Kidney (tissue), 14 donors: ENCODE results near the gene MANSC1. TPM values are rescaled to one million over a fixed set of nuclear protein-coding genes. Genes with fewer than 3 reads are reported as not detected.
"Not testable (repeated sequence)": the region's sequence is repeated elsewhere in the genome, so short reads cannot be mapped to it uniquely, and the experiment has no call there.

Experiments used
- DNase-seq, 5 donors: peaks; one replicate each; pipeline ENCODE4 v3.0.0-alpha.2; 2013 to 2020
- FAIRE-seq: peaks from 2 replicates; lab custom pipeline; 2012; peaks lifted over from hg19 to GRCh38; lab: Jason Lieb, UNC
- H3K27ac ChIP-seq, 2 donors: one replicate each; pipeline ENCODE4 v1.7.0; 2013; ENCODE audit warnings: low read depth in 2 of 2, low read length in 2 of 2, inconsistent platforms in 1 of 2
- H3K27me3 ChIP-seq: one replicate; pipeline ENCODE4 v1.7.1; 2013; ENCODE audit warnings: low read length, inconsistent platforms; ENCODE audit not compliant: control insufficient read depth, insufficient read depth
- H3K36me3 ChIP-seq, 3 donors: one replicate each; pipeline versions ENCODE4 v1.7.0 to v1.7.1; 2013; ENCODE audit warnings: low read length in 3 of 3, control low read depth in 1 of 3, inconsistent platforms in 1 of 3; ENCODE audit not compliant: insufficient read depth in 3 of 3, control insufficient read depth in 2 of 3
- H3K4me1 ChIP-seq, 3 donors: one replicate each; pipeline versions ENCODE4 v1.7.0 to v1.7.1; 2013; ENCODE audit warnings: low read length in 3 of 3, inconsistent platforms in 1 of 3, low read depth in 1 of 3; ENCODE audit not compliant: control insufficient read depth in 2 of 3, insufficient read depth in 2 of 3
- H3K4me3 ChIP-seq, 3 donors: one replicate each; pipeline versions ENCODE4 v1.7.0 to v1.8.1; 2013; ENCODE audit warnings: low read length in 3 of 3, control low read depth in 1 of 3, inconsistent platforms in 1 of 3
- H3K9ac ChIP-seq, 3 donors: one replicate each; pipeline versions ENCODE4 v1.7.0 to v1.7.1; 2013; ENCODE audit warnings: low read length in 3 of 3, control low read depth in 1 of 3, inconsistent platforms in 1 of 3
- H3K9me3 ChIP-seq, 3 donors: one replicate each; pipeline versions ENCODE4 v1.7.0 to v1.7.1; 2013; ENCODE audit warnings: low read length in 3 of 3, control low read depth in 1 of 3, inconsistent platforms in 1 of 3; ENCODE audit not compliant: control insufficient read depth in 2 of 3, insufficient read depth in 1 of 3
- intact Hi-C: fragments of 100-400 bp; cut with DNase I; formaldehyde crosslinking; loops from one replicate; pipeline ENCODE4 v1.11.1; 2022
- polyA plus RNA-seq: library from polyadenylated mRNA; stranded (reverse); fragments of 350-450 nt; fragmentation: Illumina TruSeq; extraction: RNeasy Lipid Tissue Mini Kit (QIAGEN cat#74804); gene quantifications from one replicate; pipeline ENCODE4 v1.2.3, GENCODE V29; 2014; ENCODE audit warnings: low read depth, low replicate concordance; ENCODE audit not compliant: insufficient read depth
- total RNA-seq: library from RNA; stranded (reverse); fragmentation: NEBNext Ultra II Directional; extraction: Animal tissue kit (Norgen Biotek cat#: 25700); gene quantifications from one replicate; pipeline ENCODE4 v1.2.1, GENCODE V29; 2021
- TF ChIP-seq, protein P1 (sequence below): IDR thresholded peaks from 3 replicates; pipeline ENCODE4 v1.5.1; 2012; ENCODE audit warnings: mild to moderate bottlenecking, moderate library complexity, borderline replicate concordance; ENCODE audit not compliant: insufficient read depth; ENCODE audit errors: extremely low read depth
- donor health status: control.
- donor health status: control.
- donor health status: control.
- donor health status: control.
- donor health status: control.
- donor health status: DM: yes; HTN: yes; CAD: no.
- donor health status: Normal renal cell carcinoma (clear cell type).

Gene MANSC1
- total and polyA plus RNA-seq, 2 donors from 2014 or later, result 14.1 to 38.7 TPM

DNA sequence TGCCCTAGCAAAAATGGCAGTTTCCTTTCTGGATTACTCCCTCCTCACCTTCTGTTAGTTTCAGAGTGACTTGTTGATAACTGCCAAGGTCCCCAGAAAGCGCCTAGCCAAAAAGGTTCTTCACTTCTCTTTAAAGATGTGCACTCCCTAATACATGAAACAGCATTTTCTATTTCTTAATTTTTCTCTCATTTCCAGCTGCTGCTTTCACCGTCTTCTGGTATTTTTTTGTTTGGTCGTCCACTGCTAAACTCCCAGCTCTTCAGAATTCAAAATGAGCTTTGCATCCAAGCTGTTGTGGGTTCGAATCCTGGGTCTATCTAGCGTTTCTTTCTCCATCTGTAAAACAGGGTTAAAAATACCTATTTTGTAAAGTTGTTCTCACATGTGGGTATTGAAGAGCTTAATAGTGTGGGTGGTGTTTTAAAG lies 6.4 kb upstream of the MANSC1 start:
- H3K9me3 ChIP-seq, result no peaks in the 10 kb centered on the region
- H3K9ac ChIP-seq, result peak overlapping the region in 2 of 3 donors; percentile 76 to 93
- H3K27ac ChIP-seq, result peak overlapping the region; percentile 95 to 98
- H3K4me1 ChIP-seq, result no peaks in the 10 kb centered on the region
- no peak for FAIRE-seq
- H3K27me3 ChIP-seq, result no peaks in the 10 kb centered on the region
- H3K4me3 ChIP-seq, result peak overlapping the region; percentile 79 to 91 (median 89)
- no peaks in the 10 kb centered on the region for H3K36me3 ChIP-seq
- DNase-seq, result no peak
- TF ChIP-seq, protein P1, sequence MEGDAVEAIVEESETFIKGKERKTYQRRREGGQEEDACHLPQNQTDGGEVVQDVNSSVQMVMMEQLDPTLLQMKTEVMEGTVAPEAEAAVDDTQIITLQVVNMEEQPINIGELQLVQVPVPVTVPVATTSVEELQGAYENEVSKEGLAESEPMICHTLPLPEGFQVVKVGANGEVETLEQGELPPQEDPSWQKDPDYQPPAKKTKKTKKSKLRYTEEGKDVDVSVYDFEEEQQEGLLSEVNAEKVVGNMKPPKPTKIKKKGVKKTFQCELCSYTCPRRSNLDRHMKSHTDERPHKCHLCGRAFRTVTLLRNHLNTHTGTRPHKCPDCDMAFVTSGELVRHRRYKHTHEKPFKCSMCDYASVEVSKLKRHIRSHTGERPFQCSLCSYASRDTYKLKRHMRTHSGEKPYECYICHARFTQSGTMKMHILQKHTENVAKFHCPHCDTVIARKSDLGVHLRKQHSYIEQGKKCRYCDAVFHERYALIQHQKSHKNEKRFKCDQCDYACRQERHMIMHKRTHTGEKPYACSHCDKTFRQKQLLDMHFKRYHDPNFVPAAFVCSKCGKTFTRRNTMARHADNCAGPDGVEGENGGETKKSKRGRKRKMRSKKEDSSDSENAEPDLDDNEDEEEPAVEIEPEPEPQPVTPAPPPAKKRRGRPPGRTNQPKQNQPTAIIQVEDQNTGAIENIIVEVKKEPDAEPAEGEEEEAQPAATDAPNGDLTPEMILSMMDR, result no peak
- intact Hi-C loops, result no loop called here

DNA sequence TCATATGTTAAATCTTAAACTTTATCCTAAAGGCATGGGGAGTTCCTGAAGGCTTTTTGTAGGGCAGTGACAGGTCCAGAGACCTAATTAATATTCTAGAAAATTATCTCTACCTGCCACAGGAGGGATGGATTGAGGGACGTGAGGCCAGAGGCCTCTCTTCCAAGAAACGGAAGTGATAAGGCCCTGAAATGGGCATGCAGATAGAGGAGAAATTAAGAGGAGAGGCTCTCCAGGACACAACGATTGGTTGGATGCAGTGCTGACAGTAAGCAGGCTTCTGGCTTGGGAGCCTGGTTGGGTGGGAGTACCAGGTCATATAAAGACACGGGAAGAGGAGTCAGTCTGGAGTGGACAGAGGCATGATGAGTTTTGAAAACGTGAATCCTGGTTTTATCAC lies 3.8 kb upstream of the MANSC1 start:
- no peak overlapping the region for H3K27ac ChIP-seq
- no peaks in the 10 kb centered on the region for H3K27me3 ChIP-seq
- FAIRE-seq (no peak), DNase-seq (no peak)
- TF ChIP-seq, protein P1, result no peak
- intact Hi-C loops, result no loop called here
- no peak overlapping the region for H3K9ac ChIP-seq
- H3K36me3 ChIP-seq, result no peaks in the 10 kb centered on the region
- H3K9me3 ChIP-seq, result no peaks in the 10 kb centered on the region
- H3K4me3 ChIP-seq, result no peak overlapping the region
- H3K4me1 ChIP-seq, result peaks cover 0 to 4% (median 3%) of the 10 kb centered on the region in 3 donors

DNA sequence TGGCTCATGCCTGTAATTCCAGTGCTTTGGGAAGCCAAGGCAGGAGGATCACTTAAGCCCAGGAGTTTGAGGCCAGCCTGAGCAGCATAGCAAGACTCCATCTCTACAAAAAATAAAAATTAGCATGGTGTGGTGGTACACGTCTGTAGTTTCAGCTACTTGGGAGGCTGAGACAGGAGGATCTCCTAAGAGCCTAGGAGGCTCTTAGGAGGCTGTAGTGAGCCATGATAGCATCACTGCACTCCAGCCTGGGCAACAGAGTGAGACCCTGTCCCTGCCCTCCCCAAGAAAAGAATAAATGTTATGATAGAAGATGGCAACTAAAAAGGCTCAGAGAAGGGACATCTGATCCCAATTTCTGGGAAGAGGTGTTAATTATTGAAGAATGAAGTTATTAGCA lies 3.2 kb upstream of the MANSC1 start:
- H3K36me3 ChIP-seq, result no peaks in the 10 kb centered on the region
- H3K27ac ChIP-seq, result no peak overlapping the region
- H3K27me3 ChIP-seq, result no peaks in the 10 kb centered on the region
- no peak overlapping the region for H3K4me3 ChIP-seq
- H3K4me1 ChIP-seq, result peaks cover 0 to 5% (median 4%) of the 10 kb centered on the region in 3 donors
- TF ChIP-seq, protein P1, result no peak
- no peak for FAIRE-seq
- intact Hi-C loops, result no loop called here
- no peak overlapping the region for H3K9ac ChIP-seq
- no peaks in the 10 kb centered on the region for H3K9me3 ChIP-seq
- DNase-seq, result no peak

DNA sequence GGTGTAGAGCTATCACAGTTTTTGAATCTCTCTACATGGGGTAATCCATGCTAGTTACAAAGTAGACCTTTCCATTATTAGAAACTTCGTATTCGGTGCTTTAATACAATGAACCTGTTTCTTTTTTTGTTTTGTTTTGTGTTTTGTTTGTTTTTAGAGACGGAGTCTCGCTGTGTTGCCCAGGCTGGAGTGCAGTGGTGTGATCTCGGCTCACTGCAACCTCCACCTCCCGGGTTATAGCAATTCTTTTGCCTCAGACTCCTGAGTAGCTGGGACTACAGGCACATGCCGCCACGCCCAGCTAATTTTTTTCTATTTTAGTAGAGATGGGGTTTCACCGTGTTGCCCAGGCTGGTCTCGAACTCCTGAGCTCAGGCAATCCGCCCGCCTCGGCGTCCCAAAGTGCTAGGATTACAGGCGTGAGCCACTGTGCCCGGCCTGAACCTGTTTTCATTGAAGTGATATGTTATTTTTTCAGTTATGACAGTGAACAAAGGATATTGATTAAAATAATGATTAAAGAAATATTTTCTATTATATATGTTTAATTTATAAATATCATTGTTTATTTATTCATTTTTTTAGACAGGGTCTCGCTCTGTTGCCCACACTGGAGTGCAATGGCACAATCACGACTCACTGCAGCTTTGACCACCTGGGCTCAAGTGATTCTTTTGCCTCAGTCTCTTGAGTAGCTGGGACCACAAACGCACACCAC lies 1.6 kb upstream of the MANSC1 start:
- H3K27me3 ChIP-seq, H3K4me3 ChIP-seq, FAIRE-seq, H3K9me3 ChIP-seq, H3K27ac ChIP-seq, H3K4me1 ChIP-seq, intact Hi-C loops, H3K36me3 ChIP-seq, H3K9ac ChIP-seq, DNase-seq: not testable (repeated sequence)
